Gastroesophageal sphincter (tissue), 3 donors: ENCODE measurements around the gene TCF12.

Experiments
- POLR2A ChIP-seq, 2 donors: fragments of 450-650 bp; IDR thresholded peaks; one replicate each; pipeline ENCODE4 v1.6.1; 2017; ENCODE audit warnings: antibody characterized with exemption in 2 of 2, mild to moderate bottlenecking in 2 of 2, moderate library complexity in 1 of 2
- TF ChIP-seq, protein P1 (sequence below), 4 experiments: fragments of 200-600 bp in 2 of 4; fragments of 450-650 bp in 2 of 4; sonication (generic) in 1 of 4; IDR thresholded peaks; one replicate each; pipeline ENCODE4 v1.5.1; 2017 to 2019; ENCODE audit warnings: antibody characterized with exemption in 4 of 4, mild to moderate bottlenecking in 2 of 4, moderate library complexity in 2 of 4

DNA sequence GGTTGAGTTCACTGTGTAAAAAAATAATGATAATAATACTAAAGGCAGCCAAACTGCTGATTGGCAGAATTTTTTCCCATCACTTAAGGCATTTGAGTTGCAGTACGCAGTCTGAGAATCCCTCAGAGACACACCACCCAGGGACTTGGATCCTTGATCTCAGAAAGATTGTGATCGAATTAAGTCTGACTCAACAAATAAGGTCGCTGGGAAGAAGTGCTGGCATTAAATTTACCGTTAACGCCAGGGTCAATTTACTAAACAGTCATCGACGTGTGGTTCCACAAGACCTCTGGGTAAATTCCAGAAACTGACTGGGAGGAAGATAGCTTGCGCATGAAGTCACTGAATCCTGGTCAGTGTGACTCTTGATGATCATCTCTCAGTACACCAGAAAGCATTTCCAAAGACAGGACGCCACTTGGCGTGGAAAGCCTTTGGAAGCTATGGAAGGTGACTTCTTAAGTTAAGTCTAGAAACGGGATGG, 409.6 kb downstream of the TCF12 start:
- TF ChIP-seq, protein P1, sequence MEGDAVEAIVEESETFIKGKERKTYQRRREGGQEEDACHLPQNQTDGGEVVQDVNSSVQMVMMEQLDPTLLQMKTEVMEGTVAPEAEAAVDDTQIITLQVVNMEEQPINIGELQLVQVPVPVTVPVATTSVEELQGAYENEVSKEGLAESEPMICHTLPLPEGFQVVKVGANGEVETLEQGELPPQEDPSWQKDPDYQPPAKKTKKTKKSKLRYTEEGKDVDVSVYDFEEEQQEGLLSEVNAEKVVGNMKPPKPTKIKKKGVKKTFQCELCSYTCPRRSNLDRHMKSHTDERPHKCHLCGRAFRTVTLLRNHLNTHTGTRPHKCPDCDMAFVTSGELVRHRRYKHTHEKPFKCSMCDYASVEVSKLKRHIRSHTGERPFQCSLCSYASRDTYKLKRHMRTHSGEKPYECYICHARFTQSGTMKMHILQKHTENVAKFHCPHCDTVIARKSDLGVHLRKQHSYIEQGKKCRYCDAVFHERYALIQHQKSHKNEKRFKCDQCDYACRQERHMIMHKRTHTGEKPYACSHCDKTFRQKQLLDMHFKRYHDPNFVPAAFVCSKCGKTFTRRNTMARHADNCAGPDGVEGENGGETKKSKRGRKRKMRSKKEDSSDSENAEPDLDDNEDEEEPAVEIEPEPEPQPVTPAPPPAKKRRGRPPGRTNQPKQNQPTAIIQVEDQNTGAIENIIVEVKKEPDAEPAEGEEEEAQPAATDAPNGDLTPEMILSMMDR (IDR thresholded peaks at IDR 0.05) = no peak
- no peak for TF ChIP-seq POLR2A (IDR thresholded peaks at IDR 0.05)
